Measurements from ENCODE around the gene ZNF512B.
"Not testable (repeated sequence)": the region's sequence is repeated elsewhere in the genome, so short reads cannot be mapped to it uniquely, and the experiment has no call there.

ZNF512B gene

GRCh38 chr20:63961664-63962425 lies 7.9 kb downstream of the ZNF512B start:
- no peak for DNase-seq

GRCh38 chr20:63960654-63961621 lies 8.8 kb downstream of the ZNF512B start:
- not testable (repeated sequence) for DNase-seq

- no peak for DNase-seq
These were observed 10.0 kb downstream of the ZNF512B start for GRCh38 chr20:63959699-63960075.

GRCh38 chr20:63958964-63959698 lies 10.6 kb downstream of the ZNF512B start:
- DNase-seq, result no peak

- no peak for DNase-seq
These were observed 11.3 kb downstream of the ZNF512B start for GRCh38 chr20:63958471-63958870.

- no peak for DNase-seq
These were observed 11.9 kb downstream of the ZNF512B start for GRCh38 chr20:63957690-63958441.

- peak; percentile 61 for DNase-seq
These were observed 12.6 kb downstream of the ZNF512B start for GRCh38 chr20:63957004-63957689.

GRCh38 chr20:63956664-63957003 lies 13.1 kb downstream of the ZNF512B start:
- DNase-seq, result no peak

- peak; percentile 94 for DNase-seq
These were observed 13.7 kb downstream of the ZNF512B start, which contains the start of gene UCKL1 for GRCh38 chr20:63955827-63956663. Gene UCKL1 (minus strand): TSS chr20:63956416. CDS start chr20:63956372, 44 bp downstream.

- peak; percentile 66 for DNase-seq
These were observed 14.4 kb downstream of the ZNF512B start for GRCh38 chr20:63955281-63955826.

GRCh38 chr20:63953764-63954429 lies 15.8 kb downstream of the ZNF512B start:
- no peak for DNase-seq

GRCh38 chr20:63952769-63953168 lies 17.0 kb downstream of the ZNF512B start:
- DNase-seq, result no peak

GRCh38 chr20:63952210-63952535 lies 17.6 kb downstream of the ZNF512B start:
- DNase-seq, result no peak

GRCh38 chr20:63951398-63952209 lies 18.1 kb downstream of the ZNF512B start:
- no peak for DNase-seq

- DNase-seq, result peak; percentile 38
These were observed 18.9 kb downstream of the ZNF512B start for GRCh38 chr20:63950701-63951397.

GRCh38 chr20:63947638-63948456 lies 21.9 kb downstream of the ZNF512B start:
- peak; percentile 37 for DNase-seq

- DNase-seq, result no peak
These were observed 22.6 kb downstream of the ZNF512B start for GRCh38 chr20:63946986-63947637.

Measured in retina (tissue), 1 donor.